Fibroblast of the aortic adventitia (primary cell): ENCODE data around the gene ALOX5. TPM values are rescaled to one million over a fixed set of nuclear protein-coding genes. Genes with fewer than 3 reads are reported as not detected.
"Not testable (repeated sequence)": the region's sequence is repeated elsewhere in the genome, so short reads cannot be mapped to it uniquely, and the experiment has no call there.

Source experiments
- DNase-seq: peaks from one replicate; pipeline ENCODE4 v3.0.0-alpha.2; 2010; ENCODE audit warnings: low read depth
- H3K4me3 ChIP-seq: 2 replicates; pipeline ENCODE4 v1.5.1; 2011; ENCODE audit warnings: low read depth, mild to moderate bottlenecking, control low read depth, low read length, moderate library complexity
- total RNA-seq: library from RNA; depleted of rRNA; stranded (reverse); fragments of >200 nt; gene quantifications from 2 replicates; pipeline ENCODE4 v1.2.3, GENCODE V29; 2012; ENCODE audit warnings: low replicate concordance
- TF ChIP-seq, protein P1 (sequence below): IDR thresholded peaks from 2 replicates; pipeline ENCODE4 v1.5.1; 2011; ENCODE audit warnings: mild to moderate bottlenecking, low read length, control low read depth, inconsistent platforms; ENCODE audit not compliant: insufficient read depth

ALOX5 gene
- total RNA-seq, 1 donor = not detected

DNA sequence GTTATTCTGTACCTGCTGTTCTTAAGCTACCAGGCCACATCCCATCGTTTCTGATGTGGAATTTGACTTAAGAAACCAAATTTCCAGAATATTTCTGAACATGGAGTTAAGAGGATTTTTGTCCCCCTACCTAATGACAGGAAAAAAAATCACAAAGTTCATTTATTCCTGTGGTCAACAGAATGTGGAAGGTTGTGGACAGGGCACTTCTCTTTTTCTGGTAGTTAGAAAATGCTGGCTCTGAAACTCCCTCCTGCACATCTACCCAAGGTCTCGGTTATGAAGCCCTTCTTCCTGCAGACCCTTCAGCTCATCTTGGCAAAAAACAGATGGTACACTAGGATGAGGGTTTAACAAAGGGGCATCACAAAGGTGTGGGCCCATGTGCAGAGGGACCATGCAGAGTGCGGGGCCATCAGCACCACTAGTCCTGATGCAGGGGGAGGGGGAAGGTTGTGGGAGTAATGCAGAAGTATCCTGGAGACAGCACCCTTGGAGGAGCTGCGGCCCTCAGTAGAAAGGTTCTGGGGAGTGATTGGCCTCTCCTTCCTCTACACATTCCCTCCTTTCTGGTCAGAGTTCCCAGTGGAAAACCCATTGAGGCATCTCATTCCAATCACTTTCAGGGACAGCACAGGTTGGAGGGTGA is 9.8 kb downstream of the ALOX5 start:
- DNase-seq = no peak
- TF ChIP-seq, protein P1, sequence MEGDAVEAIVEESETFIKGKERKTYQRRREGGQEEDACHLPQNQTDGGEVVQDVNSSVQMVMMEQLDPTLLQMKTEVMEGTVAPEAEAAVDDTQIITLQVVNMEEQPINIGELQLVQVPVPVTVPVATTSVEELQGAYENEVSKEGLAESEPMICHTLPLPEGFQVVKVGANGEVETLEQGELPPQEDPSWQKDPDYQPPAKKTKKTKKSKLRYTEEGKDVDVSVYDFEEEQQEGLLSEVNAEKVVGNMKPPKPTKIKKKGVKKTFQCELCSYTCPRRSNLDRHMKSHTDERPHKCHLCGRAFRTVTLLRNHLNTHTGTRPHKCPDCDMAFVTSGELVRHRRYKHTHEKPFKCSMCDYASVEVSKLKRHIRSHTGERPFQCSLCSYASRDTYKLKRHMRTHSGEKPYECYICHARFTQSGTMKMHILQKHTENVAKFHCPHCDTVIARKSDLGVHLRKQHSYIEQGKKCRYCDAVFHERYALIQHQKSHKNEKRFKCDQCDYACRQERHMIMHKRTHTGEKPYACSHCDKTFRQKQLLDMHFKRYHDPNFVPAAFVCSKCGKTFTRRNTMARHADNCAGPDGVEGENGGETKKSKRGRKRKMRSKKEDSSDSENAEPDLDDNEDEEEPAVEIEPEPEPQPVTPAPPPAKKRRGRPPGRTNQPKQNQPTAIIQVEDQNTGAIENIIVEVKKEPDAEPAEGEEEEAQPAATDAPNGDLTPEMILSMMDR = no peak
- H3K4me3 ChIP-seq = no peak overlapping the region

GRCh38 chr10:45386657-45387056 is 12.6 kb downstream of the ALOX5 start:
- no peak for DNase-seq
- TF ChIP-seq, protein P1 = no peak
- no peak overlapping the region for H3K4me3 ChIP-seq

DNA sequence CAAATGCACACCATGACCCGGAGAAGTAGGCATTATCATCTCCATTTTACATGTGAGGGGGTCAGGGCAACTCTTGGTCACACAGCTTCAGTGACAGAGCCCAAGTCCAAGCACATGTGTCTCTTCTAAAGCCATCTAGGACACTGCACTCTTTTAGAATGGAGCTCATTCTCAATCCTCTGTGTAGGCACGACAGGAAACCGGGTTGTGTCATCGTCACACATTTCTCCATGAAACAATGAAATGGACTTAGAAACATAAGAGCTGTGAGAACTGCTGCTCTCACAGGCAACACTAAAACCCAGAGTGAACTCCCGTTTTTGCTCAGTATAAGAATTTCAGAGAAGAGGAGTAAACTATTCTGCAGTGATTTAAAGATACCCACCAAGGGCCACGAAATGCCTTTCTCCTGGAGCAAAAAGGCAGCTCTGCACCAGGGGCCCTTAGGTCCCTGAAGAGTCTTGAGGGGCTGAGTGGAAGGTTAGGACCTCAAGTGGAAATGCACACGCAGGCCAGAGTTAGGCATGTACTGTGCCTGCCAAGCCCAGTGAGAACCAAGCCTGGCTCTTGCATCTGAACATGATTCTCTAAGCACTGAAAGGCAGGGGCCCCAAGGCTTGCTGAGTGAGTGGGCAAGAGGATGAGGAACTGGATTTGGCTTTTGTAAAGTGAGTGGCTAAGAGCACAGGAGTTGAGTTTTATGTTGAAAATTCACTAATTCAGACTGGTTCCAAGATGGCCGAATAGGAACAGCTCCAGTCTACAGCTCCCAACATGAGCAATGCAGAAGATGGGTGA is 13.3 kb downstream of the ALOX5 start:
- TF ChIP-seq, protein P1 = no peak
- H3K4me3 ChIP-seq = no peak overlapping the region
- no peak for DNase-seq

DNA sequence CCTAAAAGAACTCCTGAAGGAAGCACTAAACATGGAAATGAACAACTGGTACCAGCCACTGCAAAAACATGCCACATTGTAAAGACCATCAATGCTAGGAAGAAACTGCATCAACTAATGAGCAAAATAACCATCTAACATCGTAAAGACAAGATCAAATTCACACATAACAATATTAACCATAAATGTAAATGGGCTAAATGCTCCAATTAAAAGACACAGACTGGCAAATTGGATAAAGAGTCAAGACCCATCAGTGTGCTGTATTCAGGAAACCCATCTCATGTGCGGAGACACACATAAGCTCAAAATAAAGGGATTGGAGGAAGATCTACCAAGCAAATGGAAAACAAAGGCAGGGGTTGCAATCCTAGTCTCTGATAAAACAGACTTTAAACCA is 15.7 kb downstream of the ALOX5 start:
- not testable (repeated sequence) for DNase-seq, H3K4me3 ChIP-seq

- not testable (repeated sequence) for DNase-seq
Measured at GRCh38 chr10:45391636-45392035, 17.6 kb downstream of the ALOX5 start.

GRCh38 chr10:45395554-45395953 is 21.5 kb downstream of the ALOX5 start:
- H3K4me3 ChIP-seq = no peak overlapping the region
- DNase-seq = no peak
- TF ChIP-seq, protein P1 = no peak

More at GRCh38 chr10:45391636-45392035, 17.6 kb downstream of the ALOX5 start:
- not testable (repeated sequence) for H3K4me3 ChIP-seq

- H3K4me3 ChIP-seq = no peak overlapping the region
- no peak for DNase-seq
- TF ChIP-seq, protein P1 = no peak
Measured at GRCh38 chr10:45398595-45398994, 24.6 kb downstream of the ALOX5 start.
